Measurements from ENCODE around the gene ADGRD2. TPM values are rescaled to one million over a fixed set of nuclear protein-coding genes. Genes with fewer than 3 reads are reported as not detected.

Gene ADGRD2
- polyA plus RNA-seq, 3 donors = not detected

DNA sequence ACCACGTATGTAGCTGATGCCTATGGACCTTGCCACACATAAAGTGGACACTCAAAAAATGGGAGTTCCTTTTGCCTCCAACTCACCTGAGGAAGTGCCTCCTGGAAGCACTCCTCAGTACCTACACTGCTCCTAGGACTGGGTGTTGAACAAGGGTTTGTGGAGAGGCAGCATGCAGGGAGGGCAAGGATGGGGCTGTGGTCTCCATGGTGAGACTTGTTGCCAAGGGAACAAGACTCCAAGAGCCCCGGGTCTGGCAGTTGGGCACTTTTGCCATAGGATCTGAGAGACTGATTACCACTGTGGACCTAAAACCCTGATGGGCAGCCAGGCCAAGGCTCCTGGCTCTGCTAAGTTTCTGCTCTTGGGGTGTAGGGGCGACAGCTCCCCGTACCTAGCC is 63.9 kb downstream of the ADGRD2 start:
- no peak for TF ChIP-seq CTCF (IDR thresholded peaks at IDR 0.05)
- H3K79me2 ChIP-seq (ENCODE audit: insufficient read depth, low read length) = no peaks in the 10 kb centered on the region
- DNase-seq = no peak
- no peaks in the 10 kb centered on the region for H4K20me1 ChIP-seq (ENCODE audit: insufficient read depth, low read length)
- H3K4me1 ChIP-seq (ENCODE audit: control insufficient read depth in 1 of 2, insufficient read depth in 2 of 2, low read length in 2 of 2) = peaks cover 7 to 8% of the 10 kb centered on the region in 2 donors
- no peak overlapping the region for H3K4me3 ChIP-seq (replicated peaks in 1 of 3; ENCODE audit: low read depth in 2 of 3, low read length in 3 of 3)
- H3K27ac Mint-ChIP-seq = no peak overlapping the region
- intact Hi-C loops (cut with micrococcal nuclease) = no loop called here
- no peak overlapping the region for H3K27ac ChIP-seq (ENCODE audit: low read depth in 1 of 2, low read length in 2 of 2)
- H3K27me3 Mint-ChIP-seq (ENCODE audit: low read depth in 3 of 3) = peaks cover 5 to 14% (median 12%) of the 10 kb centered on the region in 3 donors
- H3K4me1 Mint-ChIP-seq = peaks cover 20% of the 10 kb centered on the region
- no peak overlapping the region for H3K9ac ChIP-seq (ENCODE audit: insufficient read depth, low read length, poor library complexity, severe bottlenecking)
- H3K27me3 ChIP-seq (ENCODE audit: control insufficient read depth in 2 of 2, insufficient read depth in 2 of 2, low read length in 2 of 2) = peaks cover 0 to 4% of the 10 kb centered on the region in 2 donors
- H2AFZ ChIP-seq (ENCODE audit: insufficient read depth, low read depth, low read length, poor library complexity, severe bottlenecking) = no peak overlapping the region
- H3K4me3 Mint-ChIP-seq = no peak overlapping the region
- no peaks in the 10 kb centered on the region for H3K36me3 ChIP-seq (replicated peaks in 1 of 2; ENCODE audit: control insufficient read depth in 1 of 2, insufficient read depth in 2 of 2, low read length in 2 of 2)
- no peaks in the 10 kb centered on the region for H3K9me3 ChIP-seq (replicated peaks in 1 of 2; ENCODE audit: control insufficient read depth in 1 of 2, insufficient read depth in 1 of 2, low read length in 2 of 2)
- 60% methylated on average over 1 of the region's 4 CpGs for WGBS (ENCODE audit: insufficient coverage)
- no peaks in the 10 kb centered on the region for H3K36me3 Mint-ChIP-seq
- H3K9me3 Mint-ChIP-seq = no peaks in the 10 kb centered on the region
- H3K4me2 ChIP-seq (replicated peaks; ENCODE audit: extremely low read depth, low read length, poor library complexity, severe bottlenecking) = no peak overlapping the region

DNA sequence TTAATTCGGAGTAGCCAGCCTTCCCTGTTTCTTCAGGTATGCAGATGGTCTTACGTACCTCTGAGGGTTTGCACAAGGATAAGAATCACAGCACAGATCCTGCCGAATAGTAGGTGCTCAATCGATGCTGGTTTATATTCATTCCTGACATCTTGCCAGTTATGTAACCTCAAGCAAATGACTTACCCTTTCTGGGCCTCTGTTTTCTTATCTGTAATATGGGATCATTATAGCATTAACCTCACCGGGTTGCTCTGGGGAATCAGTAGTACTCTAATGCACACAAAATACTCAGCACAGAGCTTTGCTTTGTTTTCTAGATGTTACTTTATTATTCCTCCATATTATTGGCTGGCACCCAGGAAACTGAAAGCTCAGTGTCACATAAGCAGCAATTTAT is 64.6 kb downstream of the ADGRD2 start:
- Histone ChIP-seq H3K9ac (ENCODE audit: insufficient read depth, low read length, poor library complexity, severe bottlenecking) (no peak overlapping the region), H4K20me1 (ENCODE audit: insufficient read depth, low read length) (no peaks in the 10 kb centered on the region), H3K79me2 (ENCODE audit: insufficient read depth, low read length) (no peaks in the 10 kb centered on the region), H3K4me2 (replicated peaks; ENCODE audit: extremely low read depth, low read length, poor library complexity, severe bottlenecking) (no peak overlapping the region), H3K27ac (ENCODE audit: low read depth in 1 of 2, low read length in 2 of 2) (no peak overlapping the region), H3K4me1 (ENCODE audit: control insufficient read depth in 1 of 2, insufficient read depth in 2 of 2, low read length in 2 of 2) (peaks cover 7 to 8% of the 10 kb centered on the region in 2 donors), H2AFZ (ENCODE audit: insufficient read depth, low read depth, low read length, poor library complexity, severe bottlenecking) (no peak overlapping the region), H3K9me3 (replicated peaks in 1 of 2; ENCODE audit: control insufficient read depth in 1 of 2, insufficient read depth in 1 of 2, low read length in 2 of 2) (no peaks in the 10 kb centered on the region), H3K4me3 (replicated peaks in 1 of 3; ENCODE audit: low read depth in 2 of 3, low read length in 3 of 3) (no peak overlapping the region), H3K36me3 (replicated peaks in 1 of 2; ENCODE audit: control insufficient read depth in 1 of 2, insufficient read depth in 2 of 2, low read length in 2 of 2) (no peaks in the 10 kb centered on the region), H3K27me3 (ENCODE audit: control insufficient read depth in 2 of 2, insufficient read depth in 2 of 2, low read length in 2 of 2) (peaks cover 0 to 4% of the 10 kb centered on the region in 2 donors)
- peaks cover 5 to 14% (median 12%) of the 10 kb centered on the region in 3 donors for H3K27me3 Mint-ChIP-seq (ENCODE audit: low read depth in 3 of 3)
- DNase-seq = no peak
- H3K36me3 Mint-ChIP-seq = no peaks in the 10 kb centered on the region
- intact Hi-C loops (cut with micrococcal nuclease) = no loop called here
- H3K4me3 Mint-ChIP-seq = no peak overlapping the region
- no peak overlapping the region for H3K27ac Mint-ChIP-seq
- H3K4me1 Mint-ChIP-seq = peaks cover 20% of the 10 kb centered on the region
- H3K9me3 Mint-ChIP-seq = no peaks in the 10 kb centered on the region
- no peak for TF ChIP-seq CTCF (IDR thresholded peaks at IDR 0.05)
- WGBS (ENCODE audit: insufficient coverage) = 100% methylated on average over 1 of the region's 5 CpGs

All from CD14-positive monocyte (primary cell).